Activated CD4-positive, alpha-beta T cell treated with anti-CD3 and anti-CD28 coated beads, Interleukin-2, amount 10 ng/mL, durations not matched to agents 7 days and 5 days (primary cell): Measurements from ENCODE around the gene RPA3. TPM values are rescaled to one million over a fixed set of nuclear protein-coding genes. Genes with fewer than 3 reads are reported as not detected.
"Not testable (repeated sequence)": the region's sequence is repeated elsewhere in the genome, so short reads cannot be mapped to it uniquely, and the experiment has no call there.

Experiments
- CTCF ChIA-PET: fragments of 350-600 bp; sonication (Branson Sonifier 250); formaldehyde crosslinking; loops from one replicate; lab custom pipeline; 2021; ENCODE audit warnings: antibody characterized with exemption; lab: Charles Lee
- POLR2A ChIA-PET: fragments of 350-600 bp; sonication (Branson Sonifier 250); formaldehyde crosslinking; loops from one replicate; lab custom pipeline; 2021; ENCODE audit warnings: antibody characterized with exemption; lab: Charles Lee
- DNase-seq: peaks from one replicate; pipeline ENCODE4 v3.0.0-alpha.2; 2020
- H3K27ac Mint-ChIP-seq: one replicate; pipeline ENCODE4 v1.8.0; 2021; ENCODE audit warnings: mild to moderate bottlenecking, moderate library complexity, mixed read lengths
- H3K27me3 Mint-ChIP-seq: one replicate; pipeline ENCODE4 v1.8.0; 2021; ENCODE audit warnings: mixed read lengths
- H3K36me3 Mint-ChIP-seq: one replicate; pipeline ENCODE4 v1.8.0; 2021; ENCODE audit warnings: low read depth, mixed read lengths
- H3K4me1 Mint-ChIP-seq: one replicate; pipeline ENCODE4 v1.8.0; 2021; ENCODE audit warnings: mixed read lengths
- H3K4me3 Mint-ChIP-seq: one replicate; pipeline ENCODE4 v1.8.0; 2021; ENCODE audit warnings: mild to moderate bottlenecking, moderate library complexity, mixed read lengths
- H3K9me3 Mint-ChIP-seq: one replicate; pipeline ENCODE4 v1.8.0; 2021; ENCODE audit warnings: mixed read lengths
- total RNA-seq, 2 experiments: library from RNA; stranded (reverse); gene quantifications; one replicate each; pipeline ENCODE4 v1.2.3, GENCODE V29; 2021

Gene RPA3
- total RNA-seq, 2 experiments from 2014 or later, result 93.2 to 93.4 TPM

DNA sequence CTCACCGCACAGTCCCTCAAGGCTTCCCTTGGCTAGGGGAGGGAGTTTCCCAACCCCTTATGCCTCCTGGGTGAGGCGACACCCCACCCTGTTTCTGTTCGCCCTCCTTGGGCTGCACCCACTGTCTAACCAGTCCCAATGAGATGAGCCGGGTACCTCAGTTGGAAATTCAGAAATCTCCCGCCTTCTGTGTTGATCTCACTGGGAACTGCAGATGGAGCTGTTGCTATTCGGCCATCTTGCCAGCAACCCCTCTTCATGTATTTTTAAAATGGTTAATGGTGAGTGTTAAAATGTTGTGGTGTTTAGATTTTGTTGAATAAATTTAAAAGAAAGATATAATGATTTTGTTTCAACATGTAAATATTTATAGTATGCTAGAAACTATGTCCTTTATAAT, 55.9 kb downstream of the RPA3 start:
- ChIA-PET CTCF (no interaction called here), POLR2A (no interaction called here)
- Mint-ChIP-seq H3K27ac (no peak overlapping the region), H3K4me1 (peaks cover 2% of the 10 kb centered on the region), H3K36me3 (peaks cover 32% of the 10 kb centered on the region), H3K9me3 (peaks cover 28% of the 10 kb centered on the region), H3K4me3 (no peak overlapping the region), H3K27me3 (no peaks in the 10 kb centered on the region)
- DNase-seq, result no peak

- peaks cover 38% of the 10 kb centered on the region for H3K36me3 Mint-ChIP-seq
- H3K4me1 Mint-ChIP-seq, result peaks cover 18% of the 10 kb centered on the region
- H3K27ac Mint-ChIP-seq, H3K27me3 Mint-ChIP-seq, POLR2A ChIA-PET, CTCF ChIA-PET, H3K4me3 Mint-ChIP-seq, DNase-seq: not testable (repeated sequence)
- H3K9me3 Mint-ChIP-seq, result peaks cover 28% of the 10 kb centered on the region
These were observed 61.9 kb downstream of the RPA3 start for GRCh38 chr7:7656459-7656858.

GRCh38 chr7:7654964-7655715, 63.3 kb downstream of the RPA3 start:
- Mint-ChIP-seq H3K4me3 (no peak overlapping the region), H3K36me3 (peaks cover 31% of the 10 kb centered on the region), H3K4me1 (peaks cover 18% of the 10 kb centered on the region), H3K27me3 (no peaks in the 10 kb centered on the region), H3K9me3 (peaks cover 19% of the 10 kb centered on the region), H3K27ac (no peak overlapping the region)
- DNase-seq, result no peak
- ChIA-PET CTCF (interaction anchor here (0.7 kb wide), 1 partner anchor 37 kb away, joined by 3 read pairs; no protein-coding TSS in a partner anchor), POLR2A (interaction anchor here (0.5 to 0.6 kb wide), 2 partner anchors 39 to 59 kb away, joined by 3 to 4 read pairs; no protein-coding TSS in a partner anchor)

DNA sequence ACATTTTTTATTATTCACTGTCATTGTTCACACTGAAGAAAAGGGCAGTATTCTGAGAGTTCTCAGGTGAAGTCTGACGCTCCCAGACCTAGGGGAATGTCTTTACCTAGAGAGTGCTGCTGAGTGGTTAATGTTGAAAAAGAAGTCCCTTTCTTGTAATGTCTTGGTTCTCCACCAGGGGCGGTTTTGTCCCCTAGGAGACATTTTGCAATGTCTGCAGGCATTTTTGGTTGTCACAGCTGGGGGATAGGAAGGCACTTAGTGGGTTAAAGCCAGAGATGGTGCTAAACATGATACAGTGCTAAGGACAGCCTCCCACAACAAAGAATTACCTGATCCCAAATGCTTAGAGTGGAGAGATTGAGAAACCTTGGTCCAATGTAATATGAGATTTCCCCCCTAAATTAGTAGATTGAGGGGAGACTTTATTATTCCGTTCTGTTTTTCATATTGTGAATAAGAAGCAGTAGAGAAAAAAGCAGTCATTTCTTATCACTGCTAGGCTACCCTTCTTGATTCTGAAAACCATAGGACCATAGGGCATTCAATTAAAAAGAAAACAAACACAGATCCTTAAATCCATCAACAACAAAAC, 64.7 kb downstream of the RPA3 start:
- Mint-ChIP-seq H3K4me1 (peaks cover 18% of the 10 kb centered on the region), H3K9me3 (peaks cover 6% of the 10 kb centered on the region), H3K36me3 (peaks cover 18% of the 10 kb centered on the region), H3K27ac (no peak overlapping the region), H3K27me3 (no peaks in the 10 kb centered on the region), H3K4me3 (no peak overlapping the region)
- CTCF ChIA-PET, result interaction anchor here (0.6 kb wide), 1 partner anchor 12 kb away, joined by 3 read pairs; no protein-coding TSS in a partner anchor
- POLR2A ChIA-PET, result no interaction called here
- peak; percentile 16 for DNase-seq

- H3K36me3 Mint-ChIP-seq, result peaks cover 11% of the 10 kb centered on the region
- peaks cover 18% of the 10 kb centered on the region for H3K4me1 Mint-ChIP-seq
- CTCF ChIA-PET, result no interaction called here
- H3K9me3 Mint-ChIP-seq, result peaks cover 2% of the 10 kb centered on the region
- no peak overlapping the region for H3K4me3 Mint-ChIP-seq
- no peaks in the 10 kb centered on the region for H3K27me3 Mint-ChIP-seq
- POLR2A ChIA-PET, result no interaction called here
- no peak overlapping the region for H3K27ac Mint-ChIP-seq
- DNase-seq, result no peak
These were observed 65.4 kb downstream of the RPA3 start for GRCh38 chr7:7652798-7653540.

GRCh38 chr7:7651479-7651878, 66.9 kb downstream of the RPA3 start:
- CTCF ChIA-PET, result interaction anchor here (1.5 to 1.6 kb wide), 2 partner anchors 10 to 30 kb away, joined by 3 to 5 read pairs; no protein-coding TSS in a partner anchor
- H3K4me3 Mint-ChIP-seq, result no peak overlapping the region
- no peak overlapping the region for H3K27ac Mint-ChIP-seq
- peaks cover 18% of the 10 kb centered on the region for H3K4me1 Mint-ChIP-seq
- no peaks in the 10 kb centered on the region for H3K9me3 Mint-ChIP-seq
- POLR2A ChIA-PET, result no interaction called here
- no peak for DNase-seq
- peaks cover 6% of the 10 kb centered on the region for H3K36me3 Mint-ChIP-seq
- no peaks in the 10 kb centered on the region for H3K27me3 Mint-ChIP-seq

GRCh38 chr7:7650682-7651206, 67.7 kb downstream of the RPA3 start:
- Mint-ChIP-seq H3K27me3 (no peaks in the 10 kb centered on the region), H3K4me3 (no peak overlapping the region), H3K27ac (no peak overlapping the region), H3K36me3 (peaks cover 5% of the 10 kb centered on the region), H3K4me1 (peaks cover 18% of the 10 kb centered on the region), H3K9me3 (no peaks in the 10 kb centered on the region)
- no peak for DNase-seq
- POLR2A ChIA-PET, result no interaction called here
- CTCF ChIA-PET, result interaction anchor here (0.6 to 1.6 kb wide), 5 partner anchors 9 to 309 kb away, joined by 3 to 5 read pairs (median 3); partner anchors contain the start of gene UMAD1

- ChIA-PET POLR2A (no interaction called here), CTCF (no interaction called here)
- H3K27ac Mint-ChIP-seq, result no peak overlapping the region
- H3K27me3 Mint-ChIP-seq, result no peaks in the 10 kb centered on the region
- no peak overlapping the region for H3K4me3 Mint-ChIP-seq
- DNase-seq, result no peak
- H3K9me3 Mint-ChIP-seq, result no peaks in the 10 kb centered on the region
- peaks cover 25% of the 10 kb centered on the region for H3K36me3 Mint-ChIP-seq
- peaks cover 21% of the 10 kb centered on the region for H3K4me1 Mint-ChIP-seq
These were observed 70.8 kb downstream of the RPA3 start for GRCh38 chr7:7647495-7648036.

GRCh38 chr7:7642081-7642480, 76.3 kb downstream of the RPA3 start:
- peaks cover 38% of the 10 kb centered on the region for H3K4me1 Mint-ChIP-seq
- H3K27ac Mint-ChIP-seq, result peak overlapping the region; percentile 99
- POLR2A ChIA-PET, result no interaction called here
- no peak for DNase-seq
- peak overlapping the region; percentile 92 for H3K4me3 Mint-ChIP-seq
- H3K27me3 Mint-ChIP-seq, result no peaks in the 10 kb centered on the region
- CTCF ChIA-PET, result interaction anchor here (0.6 to 1.7 kb wide), 5 partner anchors 8 to 546 kb away, joined by 3 to 5 read pairs (median 3); no protein-coding TSS in a partner anchor
- H3K9me3 Mint-ChIP-seq, result no peaks in the 10 kb centered on the region
- peaks cover 33% of the 10 kb centered on the region for H3K36me3 Mint-ChIP-seq

DNA sequence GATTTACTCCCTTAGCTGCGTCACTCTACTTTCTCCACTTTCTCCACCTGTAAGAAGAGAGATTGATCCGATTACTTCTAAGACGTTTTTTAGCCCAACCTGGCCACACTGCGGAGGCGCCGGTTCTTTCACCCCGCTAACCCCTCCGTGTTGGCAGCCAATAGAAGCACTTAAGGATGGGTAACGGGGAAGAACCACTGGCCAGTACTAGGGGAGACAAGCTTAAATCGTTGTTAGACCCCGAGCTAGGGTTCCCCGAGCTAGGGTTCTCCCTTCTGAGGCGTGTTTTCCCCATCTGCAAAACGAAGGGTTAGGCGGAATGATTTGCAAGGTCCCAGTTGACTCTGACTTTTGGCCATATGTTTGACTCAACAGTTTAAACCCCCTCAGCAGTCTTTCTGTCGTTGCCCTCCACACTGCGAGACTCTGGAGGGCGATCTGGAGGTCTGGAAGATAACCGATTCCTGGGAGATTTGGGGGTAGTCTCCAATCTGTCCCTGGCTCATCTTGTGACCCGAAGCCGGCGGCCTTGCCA, 77.2 kb downstream of the RPA3 start:
- no peaks in the 10 kb centered on the region for H3K9me3 Mint-ChIP-seq
- H3K27ac Mint-ChIP-seq, result peak overlapping the region; percentile 99
- H3K27me3 Mint-ChIP-seq, result no peaks in the 10 kb centered on the region
- CTCF ChIA-PET, result interaction anchor here (0.6 to 1.7 kb wide), 6 partner anchors 10 to 460 kb away, joined by 3 to 5 read pairs (median 3); no protein-coding TSS in a partner anchor
- peaks cover 38% of the 10 kb centered on the region for H3K4me1 Mint-ChIP-seq
- H3K4me3 Mint-ChIP-seq, result peak overlapping the region; percentile 92
- POLR2A ChIA-PET, result no interaction called here
- H3K36me3 Mint-ChIP-seq, result peaks cover 35% of the 10 kb centered on the region
- no peak for DNase-seq

GRCh38 chr7:7640221-7641128, 77.9 kb downstream of the RPA3 start, which contains the start of gene UMAD1:
Gene UMAD1 (plus strand): TSS chr7:7640752. CDS start chr7:7673372, 32,620 bp downstream.
- H3K27me3 Mint-ChIP-seq, result no peaks in the 10 kb centered on the region
- peaks cover 36% of the 10 kb centered on the region for H3K36me3 Mint-ChIP-seq
- peak within 1 kb of the TSS; percentile 92 for H3K4me3 Mint-ChIP-seq
- peak within 1 kb of the TSS; percentile 99 for H3K27ac Mint-ChIP-seq
- CTCF ChIA-PET, result interaction anchor here (0.6 to 1.2 kb wide), 6 partner anchors 10 to 537 kb away, joined by 3 to 4 read pairs (median 3); no protein-coding TSS in a partner anchor
- DNase-seq, result peak; percentile 99
- POLR2A ChIA-PET, result interaction anchor here (0.5 to 0.6 kb wide), 4 partner anchors 60 to 502 kb away, joined by 3 to 11 read pairs (median 5); no protein-coding TSS in a partner anchor
- H3K9me3 Mint-ChIP-seq, result no peaks in the 10 kb centered on the region
- peaks cover 38% of the 10 kb centered on the region for H3K4me1 Mint-ChIP-seq
